HepG2 (cell line): ENCODE data around the gene MPIG6B. TPM values are rescaled to one million over a fixed set of nuclear protein-coding genes. Genes with fewer than 3 reads are reported as not detected.
A peak's percentile ranks its signal among the peaks of the same experiment; 100 is the strongest.

Source experiments
- ATAC-seq: fragments of 200-7000 bp; cut with Tn5 transposase; 3 replicates; pipeline ENCODE4 v1.9.1; 2020; ENCODE audit warnings: mild to moderate bottlenecking, moderate library complexity
- BruUV-seq: library from RNA; stranded (reverse); fragments of 400-500 nt; replicated peaks from 2 replicates; lab custom pipeline; 2021; lab: Mats Ljungman, UMichigan
- CTCF ChIA-PET: fragments of 300-600 bp; formaldehyde crosslinking; extraction: SDS; loops from one replicate; lab custom pipeline; 2021; ENCODE audit warnings: low total read pairs, inconsistent platforms, low intra/inter-chr PET ratio; lab: Yijun Ruan, JAX
- POLR2A ChIA-PET: fragments of 350-600 bp; sonication (Branson Sonifier 250); formaldehyde crosslinking; loops from one replicate; lab custom pipeline; 2020; ENCODE audit warnings: antibody characterized with exemption, inconsistent platforms; lab: Yijun Ruan, JAX
- DNase-seq: peaks from one replicate; pipeline ENCODE4 v3.0.0-alpha.2; 2015; ENCODE audit warnings: low spot score
- FAIRE-seq: peaks from 3 replicates; lab custom pipeline; 2011; peaks lifted over from hg19 to GRCh38; lab: Jason Lieb, UNC
- H2AFZ ChIP-seq: one replicate; pipeline ENCODE4 v1.6.1; 2011; ENCODE audit warnings: low read length, inconsistent platforms
- H3K27ac ChIP-seq: fragments of 300-600 bp; 3 replicates; pipeline ENCODE4 v1.8.0; 2011; ENCODE audit warnings: mixed run types, mild to moderate bottlenecking, mixed read lengths, low read length, inconsistent platforms; ENCODE audit not compliant: insufficient read depth; ENCODE audit errors: extremely low read length
- H3K27me3 ChIP-seq, 2 experiments: fragments of 200-600 bp in 1 of 2; 2 replicates in 1 of 2; 3 replicates in 1 of 2; pipeline versions ENCODE4 v1.6.0 to v1.8.0; 2011; ENCODE audit warnings: low read length in 2 of 2, mild to moderate bottlenecking in 2 of 2, moderate library complexity in 2 of 2, inconsistent platforms in 1 of 2; ENCODE audit not compliant: insufficient read depth in 2 of 2, control insufficient read depth in 1 of 2
- H3K36me3 ChIP-seq, 2 experiments: fragments of 200-600 bp in 1 of 2; replicated peaks in 1 of 2; 2 replicates in 1 of 2; 3 replicates in 1 of 2; pipeline versions ENCODE4 v1.5.1 to v1.8.0; 2011; ENCODE audit warnings: low read length in 2 of 2, inconsistent platforms in 1 of 2; ENCODE audit not compliant: insufficient read depth in 2 of 2, control insufficient read depth in 1 of 2
- H3K4me1 ChIP-seq: 2 replicates; pipeline ENCODE4 v1.5.1; 2012; ENCODE audit warnings: low read length, inconsistent platforms; ENCODE audit not compliant: insufficient read depth
- H3K4me2 ChIP-seq: 2 replicates; pipeline ENCODE4 v1.6.0; 2011; ENCODE audit warnings: low read depth, low read length, inconsistent platforms
- H3K4me3 ChIP-seq, 3 experiments: fragments of 200-600 bp in 1 of 3; sonication (generic), shearing (Covaris generic) in 1 of 3; replicated peaks in 1 of 3; 2 replicates each; pipeline ENCODE4 v1.5.1; 2011 to 2016; ENCODE audit warnings: low read length in 3 of 3, inconsistent platforms in 2 of 3, low read depth in 2 of 3, mild to moderate bottlenecking in 2 of 3, control low read depth in 1 of 3, mixed read lengths in 1 of 3; ENCODE audit not compliant: insufficient read depth in 1 of 3
- H3K79me2 ChIP-seq: one replicate; pipeline ENCODE4 v1.6.1; 2011; ENCODE audit warnings: low read length, inconsistent platforms; ENCODE audit not compliant: insufficient read depth
- H3K9ac ChIP-seq: 2 replicates; pipeline ENCODE4 v1.6.0; 2011; ENCODE audit warnings: mild to moderate bottlenecking, low read depth, low read length, inconsistent platforms; ENCODE audit not compliant: insufficient read depth
- H3K9me3 ChIP-seq: 2 replicates; pipeline ENCODE4 v1.5.1; 2012; ENCODE audit warnings: mild to moderate bottlenecking, low read length
- H4K20me1 ChIP-seq: 2 replicates; pipeline ENCODE4 v1.6.0; 2011; ENCODE audit warnings: inconsistent platforms, mild to moderate bottlenecking, low read length, moderate library complexity; ENCODE audit not compliant: insufficient read depth
- AGO2 ChIP-seq: fragments of 200-400 bp; formaldehyde crosslinking; optimal IDR thresholded peaks from 2 replicates; pipeline ENCODE3; 2017; ENCODE audit warnings: mild to moderate bottlenecking, low read depth, low read length, moderate library complexity
- HOXA7 ChIP-seq: sonication (generic); formaldehyde crosslinking; IDR thresholded peaks from 2 replicates; pipeline ENCODE4 v1.8.1; 2022; ENCODE audit warnings: mild to moderate bottlenecking, missing genetic modification reagents, moderate library complexity
- IRX3 ChIP-seq: sonication (generic); formaldehyde crosslinking; IDR thresholded peaks from 2 replicates; pipeline ENCODE4 v1.8.1; 2023; ENCODE audit warnings: mild to moderate bottlenecking, low read depth, missing genetic modification reagents, borderline replicate concordance
- MZF1 ChIP-seq: sonication (generic); formaldehyde crosslinking; IDR thresholded peaks from 2 replicates; pipeline ENCODE4 v1.8.1; 2023; ENCODE audit warnings: mild to moderate bottlenecking, missing genetic modification reagents, borderline replicate concordance
- PHF20 ChIP-seq: sonication (generic); formaldehyde crosslinking; IDR thresholded peaks from 2 replicates; pipeline ENCODE4 v1.5.0; 2020; ENCODE audit warnings: mild to moderate bottlenecking, missing genetic modification reagents
- RBM22 ChIP-seq: fragments of 200-400 bp; formaldehyde crosslinking; optimal IDR thresholded peaks from 2 replicates; pipeline ENCODE3; 2017; ENCODE audit warnings: mild to moderate bottlenecking, low read length, moderate library complexity
- SNAI1 ChIP-seq: sonication (generic); formaldehyde crosslinking; IDR thresholded peaks from 2 replicates; pipeline ENCODE4 v1.5.0; 2020; ENCODE audit warnings: mild to moderate bottlenecking, missing genetic modification reagents, borderline replicate concordance
- U2AF1 ChIP-seq: fragments of 200-400 bp; formaldehyde crosslinking; optimal IDR thresholded peaks from 2 replicates; pipeline ENCODE3; 2017; ENCODE audit warnings: mild to moderate bottlenecking, low read depth, low read length
- ZBTB8A ChIP-seq: sonication (generic); formaldehyde crosslinking; IDR thresholded peaks from 2 replicates; pipeline ENCODE4 v1.4.0; 2020; ENCODE audit warnings: mild to moderate bottlenecking, low read depth, missing genetic modification reagents, borderline replicate concordance
- ZNF138 ChIP-seq: sonication (generic); formaldehyde crosslinking; IDR thresholded peaks from 2 replicates; pipeline ENCODE4 v1.5.0; 2020; ENCODE audit warnings: mild to moderate bottlenecking, low read depth, missing genetic modification reagents
- ZNF235 ChIP-seq: sonication (generic); formaldehyde crosslinking; IDR thresholded peaks from 2 replicates; pipeline ENCODE4 v1.8.1; 2023; ENCODE audit warnings: mild to moderate bottlenecking, missing genetic modification reagents, borderline replicate concordance
- ZNF768 ChIP-seq: sonication (generic); formaldehyde crosslinking; IDR thresholded peaks from 2 replicates; pipeline ENCODE4 v1.4.0; 2020; ENCODE audit warnings: missing genetic modification reagents
- ZNF83 ChIP-seq: sonication (generic); formaldehyde crosslinking; IDR thresholded peaks from 2 replicates; pipeline ENCODE4 v1.4.0; 2020; ENCODE audit warnings: missing genetic modification reagents, mild to moderate bottlenecking, borderline replicate concordance
- ZNF850 ChIP-seq: sonication (generic); formaldehyde crosslinking; conservative IDR thresholded peaks from 2 replicates; pipeline ENCODE4 v1.9.0; 2021; ENCODE audit warnings: mild to moderate bottlenecking, missing genetic modification reagents
- WGBS: methylation state at CpG from one replicate; pipeline ENCODE4 v1.1.6; 2017; ENCODE audit warnings: low lambda C conversion rate; 5-methylcytosine and 5-hydroxymethylcytosine counted together
- in situ Hi-C: cut with HindIII; loops from 2 replicates; pipeline ENCODE4 v1.10.0; 2017; ENCODE audit warnings: low pct_unique_long_range_greater_than_20kb; ENCODE audit not compliant: extremely low pct_ligation_motif_present
- intact Hi-C: fragments of 100-400 bp; cut with micrococcal nuclease; formaldehyde crosslinking; loops from one replicate; pipeline ENCODE4 v1.10.0; 2022; ENCODE audit not compliant: unreplicated experiment
- polyA plus RNA-seq, 8 experiments: library from polyadenylated mRNA; depleted of rRNA in 3 of 8; stranded (reverse) in 7 of 8; unstranded in 1 of 8; fragments of >200 nt; fragmentation: Illumina TruSeq in 4 of 8; extraction: Trizol in 4 of 8; gene quantifications; 2 replicates each; pipeline versions ENCODE4 v1.2.1 to v1.2.3, GENCODE V29; 2011 to 2016; ENCODE audit warnings: low read depth in 4 of 8, missing spikeins in 1 of 8, mixed read lengths in 1 of 8; ENCODE audit not compliant: insufficient read depth in 1 of 8
- total RNA-seq, 5 experiments: library from RNA; depleted of rRNA; stranded (reverse); fragments of >200 nt; fragmentation: Illumina TruSeq; extraction: Trizol; gene quantifications; 2 replicates each; pipeline ENCODE4 v1.2.3, GENCODE V29; 2016; ENCODE audit warnings: low read depth in 1 of 5
- TF ChIP-seq, protein P1 (sequence below): sonication (generic); formaldehyde crosslinking; IDR thresholded peaks from 2 replicates; pipeline ENCODE4 v1.4.0; 2020; ENCODE audit warnings: missing genetic modification reagents
- TF ChIP-seq, protein P2 (sequence below): sonication (generic); formaldehyde crosslinking; IDR thresholded peaks from 2 replicates; pipeline ENCODE4 v1.5.0; 2020; ENCODE audit warnings: mild to moderate bottlenecking, missing genetic modification reagents

The MPIG6B gene
- total and polyA plus RNA-seq, 2 of the 13 experiments (the other 11 are each of a cell fraction or from before 2014, with no cell fraction given), result not detected

DNA sequence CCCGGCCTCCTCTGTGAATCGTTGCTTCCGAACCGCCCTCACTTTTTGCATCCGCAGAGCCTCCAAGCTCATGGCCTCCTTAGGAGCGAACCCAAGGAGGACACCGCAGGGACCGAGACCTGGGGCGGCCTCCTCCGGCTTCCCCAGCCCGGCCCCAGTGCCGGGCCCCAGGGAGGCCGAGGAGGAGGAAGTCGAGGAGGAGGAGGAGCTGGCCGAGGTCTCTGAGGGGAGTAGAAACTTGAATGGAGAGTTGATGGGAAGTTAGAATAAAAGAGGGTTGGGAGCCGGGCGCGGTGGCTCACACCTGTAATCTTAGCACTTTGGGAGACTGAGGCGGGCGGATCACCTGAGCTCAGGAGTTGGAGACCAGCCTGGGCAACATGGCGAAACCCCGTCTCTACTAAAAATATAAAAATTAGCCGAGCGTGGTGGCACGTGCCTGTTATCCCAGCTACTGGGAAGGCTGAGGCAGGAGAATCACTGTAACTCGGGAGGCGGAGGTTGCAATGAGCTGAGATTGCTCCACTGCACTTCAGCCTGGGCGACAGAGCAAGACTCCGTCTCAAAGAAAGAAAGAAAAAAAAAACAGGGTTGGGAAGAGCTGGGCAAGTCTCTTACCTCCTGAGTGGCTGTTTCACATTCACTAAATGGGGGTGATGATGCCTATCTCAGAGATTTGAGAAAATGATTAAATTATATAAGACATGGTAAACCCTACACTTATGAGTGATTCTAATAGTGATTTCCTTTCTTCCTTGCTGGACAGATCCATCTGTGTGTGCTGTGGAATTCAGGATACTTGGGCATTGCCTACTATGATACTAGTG is 17.4 kb downstream of the MPIG6B start:
- ATAC-seq (no peak), DNase-seq (no peak), FAIRE-seq (no peak)
- Histone ChIP-seq H4K20me1 (no peaks in the 10 kb centered on the region), H3K4me2 (peak overlapping the region; percentile 73), H3K4me3 (peak overlapping the region; percentile 1 to 63 (median 44); a peak in 5 of 6 replicates), H3K27me3 (no peaks in the 10 kb centered on the region; a peak in 1 of 5 replicates), H2AFZ (no peak overlapping the region), H3K27ac (peak overlapping the region; percentile 99), H3K4me1 (peaks cover 56% of the 10 kb centered on the region), H3K79me2 (peaks cover 14% of the 10 kb centered on the region), H3K9me3 (no peaks in the 10 kb centered on the region), H3K36me3 (peaks cover 0 to 6% of the 10 kb centered on the region in 2 experiments; a peak in 3 of 5 replicates), H3K9ac (peak overlapping the region; percentile 82)
- in situ Hi-C loops, result no loop called here
- 94% methylated on average over 29 of the region's 29 CpGs for WGBS
- CTCF ChIA-PET, result no interaction called here
- POLR2A ChIA-PET, result interaction anchor here (0.8 to 8.3 kb wide), 6 partner anchors 11 to 90 kb away, joined by 3 to 172 read pairs (median 99); partner anchors contain the start of genes DDAH2, HSPA1B and LSM2
- intact Hi-C loops, result no loop called here
- TF ChIP-seq HOXA7 (CRISPR knock-in tag) (peak; percentile 13; the same call in 1 of the 2 replicates), ZNF83 (CRISPR knock-in tag) (0 out of 2 replicates have a peak, but pooled peaks have one; percentile 0), MZF1 (0 out of 2 replicates have a peak, but pooled peaks have one; percentile 2), RBM22 (peak; percentile 14), ZNF235 (CRISPR knock-in tag) (peak; percentile 21; the same call in 1 of the 2 replicates), ZBTB8A (CRISPR knock-in tag) (0 out of 2 replicates have a peak, but pooled peaks have one; percentile 2), U2AF1 (no peak), IRX3 (CRISPR knock-in tag) (no peak), AGO2 (peak; percentile 20), ZNF138 (0 out of 2 replicates have a peak, but pooled peaks have one; percentile 39), ZNF768 (CRISPR knock-in tag) (0 out of 2 replicates have a peak, but pooled peaks have one; percentile 2), ZNF850 (CRISPR knock-in tag) (0 out of 2 replicates have a peak, but pooled peaks have one; percentile 18), PHF20 (CRISPR knock-in tag) (0 out of 2 replicates have a peak, but pooled peaks have one; percentile 18), SNAI1 (CRISPR knock-in tag) (no peak)
- TF ChIP-seq, protein P1, sequence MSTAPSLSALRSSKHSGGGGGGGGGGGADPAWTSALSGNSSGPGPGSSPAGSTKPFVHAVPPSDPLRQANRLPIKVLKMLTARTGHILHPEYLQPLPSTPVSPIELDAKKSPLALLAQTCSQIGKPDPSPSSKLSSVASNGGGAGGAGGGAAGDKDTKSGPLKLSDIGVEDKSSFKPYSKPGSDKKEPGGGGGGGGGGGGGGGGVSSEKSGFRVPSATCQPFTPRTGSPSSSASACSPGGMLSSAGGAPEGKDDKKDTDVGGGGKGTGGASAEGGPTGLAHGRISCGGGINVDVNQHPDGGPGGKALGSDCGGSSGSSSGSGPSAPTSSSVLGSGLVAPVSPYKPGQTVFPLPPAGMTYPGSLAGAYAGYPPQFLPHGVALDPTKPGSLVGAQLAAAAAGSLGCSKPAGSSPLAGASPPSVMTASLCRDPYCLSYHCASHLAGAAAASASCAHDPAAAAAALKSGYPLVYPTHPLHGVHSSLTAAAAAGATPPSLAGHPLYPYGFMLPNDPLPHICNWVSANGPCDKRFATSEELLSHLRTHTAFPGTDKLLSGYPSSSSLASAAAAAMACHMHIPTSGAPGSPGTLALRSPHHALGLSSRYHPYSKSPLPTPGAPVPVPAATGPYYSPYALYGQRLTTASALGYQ (CRISPR knock-in tag), result no peak
- TF ChIP-seq, protein P2, sequence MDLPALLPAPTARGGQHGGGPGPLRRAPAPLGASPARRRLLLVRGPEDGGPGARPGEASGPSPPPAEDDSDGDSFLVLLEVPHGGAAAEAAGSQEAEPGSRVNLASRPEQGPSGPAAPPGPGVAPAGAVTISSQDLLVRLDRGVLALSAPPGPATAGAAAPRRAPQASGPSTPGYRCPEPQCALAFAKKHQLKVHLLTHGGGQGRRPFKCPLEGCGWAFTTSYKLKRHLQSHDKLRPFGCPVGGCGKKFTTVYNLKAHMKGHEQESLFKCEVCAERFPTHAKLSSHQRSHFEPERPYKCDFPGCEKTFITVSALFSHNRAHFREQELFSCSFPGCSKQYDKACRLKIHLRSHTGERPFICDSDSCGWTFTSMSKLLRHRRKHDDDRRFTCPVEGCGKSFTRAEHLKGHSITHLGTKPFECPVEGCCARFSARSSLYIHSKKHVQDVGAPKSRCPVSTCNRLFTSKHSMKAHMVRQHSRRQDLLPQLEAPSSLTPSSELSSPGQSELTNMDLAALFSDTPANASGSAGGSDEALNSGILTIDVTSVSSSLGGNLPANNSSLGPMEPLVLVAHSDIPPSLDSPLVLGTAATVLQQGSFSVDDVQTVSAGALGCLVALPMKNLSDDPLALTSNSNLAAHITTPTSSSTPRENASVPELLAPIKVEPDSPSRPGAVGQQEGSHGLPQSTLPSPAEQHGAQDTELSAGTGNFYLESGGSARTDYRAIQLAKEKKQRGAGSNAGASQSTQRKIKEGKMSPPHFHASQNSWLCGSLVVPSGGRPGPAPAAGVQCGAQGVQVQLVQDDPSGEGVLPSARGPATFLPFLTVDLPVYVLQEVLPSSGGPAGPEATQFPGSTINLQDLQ (CRISPR knock-in tag), result peak; percentile 28; the same call in 1 of the 2 replicates
- TF ChIP-seq, all 625 proteins: peak for 12
- BruUV-seq, result no TSS peak
